ENCODE data around the gene RPLP2.

The RPLP2 gene

DNA sequence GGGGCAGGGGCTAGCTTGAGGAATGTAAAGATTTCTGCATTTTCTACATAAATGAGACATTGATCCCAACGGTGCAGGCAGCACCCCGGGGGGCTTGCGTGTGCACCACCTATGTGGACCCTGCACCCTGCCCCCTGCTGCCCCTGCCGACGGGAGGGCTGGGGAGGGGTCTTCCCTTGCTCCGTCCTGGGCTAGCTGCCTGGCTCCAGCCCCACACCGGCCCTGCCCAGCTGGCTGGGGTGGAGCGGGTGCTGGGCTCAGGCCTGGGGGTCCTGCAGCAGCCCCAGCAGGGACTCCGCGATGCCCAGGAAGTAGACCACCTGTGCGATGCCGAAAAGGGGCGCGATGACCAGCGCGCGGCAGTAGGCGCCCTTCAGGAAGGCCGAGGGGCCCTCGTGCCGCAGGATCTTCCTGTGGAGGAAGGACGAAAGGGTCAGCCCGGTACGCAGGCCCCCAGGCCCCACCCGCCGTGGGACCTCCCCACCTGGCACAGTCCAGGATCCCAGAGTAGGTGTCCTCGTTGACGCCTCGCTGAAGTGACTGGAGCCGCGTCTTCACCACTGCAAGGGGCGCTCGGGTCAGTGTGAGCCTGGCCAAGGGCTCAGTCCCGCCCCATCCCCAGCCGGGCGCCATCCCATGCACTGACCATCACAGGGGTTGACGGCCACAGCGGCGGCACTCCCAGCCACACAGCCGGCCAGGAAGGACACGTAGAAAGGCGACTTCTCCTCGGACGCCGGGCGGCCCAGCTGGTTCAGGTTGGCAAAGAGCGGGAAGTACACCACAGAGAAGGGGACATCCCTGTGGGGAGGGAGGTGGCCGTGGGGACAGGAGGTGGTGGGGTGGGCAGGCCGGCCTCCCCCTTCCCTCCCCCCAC, 17.9 kb upstream of the RPLP2 start:
- DNase-seq (ENCODE audit: low read depth in 1 of 2, low spot score in 1 of 2) = no peak

GRCh38 chr11:792535-792821, 17.3 kb upstream of the RPLP2 start:
- DNase-seq (ENCODE audit: low read depth in 1 of 2, low spot score in 1 of 2) = no peak

DNA sequence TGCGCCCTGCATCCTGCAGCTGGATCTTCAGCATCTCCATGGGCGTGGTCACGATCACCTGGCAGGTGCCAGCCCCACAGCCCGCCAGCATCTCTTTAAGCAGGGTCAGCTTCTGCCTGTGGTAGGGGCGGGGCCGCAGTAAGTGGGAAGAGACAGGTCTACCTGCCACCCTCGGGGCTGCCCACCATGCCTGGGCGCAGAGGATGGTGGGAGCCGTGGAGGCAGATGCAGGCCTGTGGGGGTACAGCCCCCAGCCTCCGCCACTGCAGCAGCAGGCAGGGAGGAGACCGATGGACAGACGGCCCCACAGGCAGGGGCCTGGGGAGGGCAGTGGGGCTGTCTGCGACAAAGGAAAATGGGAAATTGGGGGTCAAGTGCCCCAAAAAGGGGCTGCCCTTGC, 16.9 kb upstream of the RPLP2 start:
- DNase-seq (ENCODE audit: low read depth in 1 of 2, low spot score in 1 of 2) = no peak

DNA sequence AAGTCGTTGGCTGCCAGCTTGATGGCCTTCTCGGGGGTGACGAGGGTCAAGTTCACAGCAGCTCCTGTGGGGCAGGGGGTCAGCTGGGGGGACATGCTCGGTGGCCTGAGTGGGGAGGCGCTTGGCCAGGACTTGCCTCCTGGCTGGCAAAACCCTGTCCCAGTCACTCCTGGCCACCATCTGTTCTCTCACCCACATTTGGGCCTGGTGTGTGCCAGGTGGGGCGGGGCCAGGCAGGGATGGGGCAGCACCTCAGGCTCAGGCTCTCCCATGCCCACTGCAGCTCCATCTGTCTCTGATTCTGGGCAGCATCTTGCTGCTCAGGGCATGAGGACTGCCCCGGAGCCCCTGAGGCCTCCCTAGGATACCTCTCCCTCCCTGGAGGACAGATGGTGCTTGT, 16.2 kb upstream of the RPLP2 start:
- DNase-seq (ENCODE audit: low read depth in 1 of 2, low spot score in 1 of 2) = no peak

- DNase-seq (ENCODE audit: low read depth in 1 of 2, low spot score in 1 of 2) = no peak
Observed at GRCh38 chr11:794013-794765, 15.6 kb upstream of the RPLP2 start.

GRCh38 chr11:794766-795633, 14.8 kb upstream of the RPLP2 start:
- no peak for DNase-seq (ENCODE audit: low read depth in 1 of 2, low spot score in 1 of 2)

DNA sequence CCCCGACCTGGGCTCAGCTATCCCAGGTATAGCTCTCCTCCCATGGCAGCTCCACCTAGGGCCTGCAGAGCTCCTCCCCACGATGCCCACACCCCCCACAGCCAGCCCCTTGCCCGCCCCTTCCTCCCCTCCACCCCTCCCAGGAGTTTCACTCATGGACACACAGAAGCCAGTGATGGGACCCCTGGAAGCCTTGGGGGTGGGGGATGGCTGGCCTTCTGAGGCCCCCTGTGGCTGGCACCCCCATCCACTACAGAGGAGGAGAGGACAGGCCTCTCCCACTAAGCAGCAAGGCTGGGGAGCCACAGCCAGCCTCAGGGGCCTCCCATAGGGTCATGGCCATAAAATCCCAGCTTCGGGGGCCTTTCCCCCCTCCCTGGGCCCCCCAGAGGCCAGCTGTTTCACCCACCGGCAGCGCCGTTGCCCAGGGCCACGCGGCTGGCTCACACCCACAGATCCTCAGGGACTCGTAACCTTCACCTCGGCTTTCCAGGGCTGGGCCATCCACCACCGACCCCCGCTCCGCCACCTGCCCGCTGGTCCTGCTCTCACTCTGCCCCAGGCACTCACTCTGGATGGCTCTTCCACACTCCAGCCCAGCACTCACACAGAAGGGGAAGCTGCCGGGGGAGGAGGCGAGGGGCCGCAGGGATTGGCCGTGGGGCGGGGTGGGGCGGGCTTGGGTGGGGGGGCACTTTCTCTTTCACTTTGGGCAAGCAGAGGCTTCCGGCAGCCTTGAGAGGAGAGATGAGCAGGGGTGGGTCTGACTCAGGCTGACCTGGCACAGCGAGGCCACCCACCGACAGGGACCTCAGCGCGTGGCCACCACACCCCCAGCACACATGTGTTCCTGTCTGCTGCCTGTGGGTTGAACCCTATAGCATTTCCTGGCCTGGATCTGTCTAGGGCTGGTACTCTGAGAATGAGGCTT, 13.9 kb upstream of the RPLP2 start:
- peak; percentile 65 to 79 for DNase-seq (ENCODE audit: low read depth in 1 of 2, low spot score in 1 of 2)

DNA sequence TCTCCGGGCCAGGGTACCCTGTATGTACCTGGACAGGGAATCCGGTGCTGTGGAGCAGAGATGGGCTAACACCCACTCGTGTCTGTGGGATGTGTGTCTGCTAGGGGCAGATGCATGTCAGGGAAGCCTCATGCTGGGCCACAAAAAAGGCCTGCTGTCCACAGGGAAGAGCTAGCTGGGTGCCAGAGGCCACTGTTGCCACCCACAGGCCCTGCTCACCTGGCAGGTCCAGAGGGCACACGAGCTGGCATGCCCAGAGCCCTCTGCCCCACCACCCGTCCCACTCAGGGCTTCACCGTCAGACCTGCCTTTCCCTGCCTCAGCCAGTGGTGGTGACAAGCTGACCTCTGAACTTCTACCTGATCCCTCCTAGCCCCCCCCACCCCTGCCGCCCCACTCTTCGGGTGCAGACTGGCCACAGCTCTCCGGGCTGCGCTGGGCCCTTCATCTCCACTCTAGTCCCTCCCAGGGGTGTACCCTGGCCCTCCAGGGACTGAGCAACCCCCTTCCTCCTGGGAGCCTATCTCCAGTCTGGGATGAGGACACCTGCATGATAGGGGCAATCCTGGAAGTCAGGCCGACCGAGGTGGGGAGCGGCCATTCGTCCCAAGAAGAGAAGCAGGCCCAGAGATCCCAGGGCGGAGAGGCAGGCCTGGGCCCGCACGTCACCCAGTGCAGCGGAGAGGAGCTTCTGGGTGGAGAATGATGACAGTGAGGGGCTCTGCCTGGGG, 13.0 kb upstream of the RPLP2 start:
- DNase-seq (ENCODE audit: low read depth in 1 of 2, low spot score in 1 of 2) = no peak

GRCh38 chr11:797296-798092, 12.3 kb upstream of the RPLP2 start:
- peak; percentile 43 to 67 for DNase-seq (ENCODE audit: low read depth in 1 of 2, low spot score in 1 of 2)

- DNase-seq (ENCODE audit: low read depth in 1 of 2, low spot score in 1 of 2) = peak; percentile 69 to 74
Observed at GRCh38 chr11:798093-798713, 11.6 kb upstream of the RPLP2 start, which contains the start of gene SLC25A22. Gene SLC25A22, minus strand, starts transcription at chr11:798281. Its CDS starts 3,275 bp downstream, at chr11:795006.

- no peak for DNase-seq (ENCODE audit: low read depth in 1 of 2, low spot score in 1 of 2)
Observed at GRCh38 chr11:799641-800316, 10.0 kb upstream of the RPLP2 start.

GRCh38 chr11:800473-800872, 9.3 kb upstream of the RPLP2 start:
- DNase-seq (ENCODE audit: low read depth in 1 of 2, low spot score in 1 of 2) = no peak

DNA sequence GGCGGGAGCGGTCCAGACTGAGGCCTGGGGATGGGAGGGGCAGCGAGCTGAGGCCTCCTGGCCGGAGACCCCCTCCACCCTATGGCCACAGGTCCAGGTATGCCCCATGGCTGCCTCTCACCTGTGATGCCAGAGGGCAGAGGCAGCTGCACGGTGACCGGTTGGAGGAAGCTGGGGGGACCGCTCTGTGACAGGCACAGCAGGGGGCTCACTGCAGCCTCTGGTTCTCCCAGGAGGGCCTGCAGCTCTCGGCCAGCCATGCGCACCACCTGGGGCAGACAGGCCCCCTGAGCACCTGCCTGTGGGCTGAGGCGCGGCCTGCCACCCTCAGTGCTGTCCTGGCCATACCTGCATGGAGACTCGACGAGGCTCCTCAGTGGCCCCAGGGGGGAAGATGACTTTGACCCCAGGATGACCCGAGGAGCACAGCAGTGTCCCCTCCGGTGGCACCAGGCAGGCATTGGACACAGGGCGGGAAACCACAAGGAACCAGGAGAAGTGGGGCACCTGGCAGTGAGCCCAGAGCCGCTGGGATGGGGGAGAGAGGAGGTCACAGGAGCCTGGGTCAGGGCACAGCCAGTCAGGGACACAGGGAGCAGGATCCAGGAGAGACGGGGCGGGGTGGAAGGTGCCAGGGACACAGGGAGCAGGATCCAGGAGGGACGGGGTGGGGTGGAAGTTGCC, 8.5 kb upstream of the RPLP2 start:
- DNase-seq (ENCODE audit: low read depth in 1 of 2, low spot score in 1 of 2) = no peak

DNA sequence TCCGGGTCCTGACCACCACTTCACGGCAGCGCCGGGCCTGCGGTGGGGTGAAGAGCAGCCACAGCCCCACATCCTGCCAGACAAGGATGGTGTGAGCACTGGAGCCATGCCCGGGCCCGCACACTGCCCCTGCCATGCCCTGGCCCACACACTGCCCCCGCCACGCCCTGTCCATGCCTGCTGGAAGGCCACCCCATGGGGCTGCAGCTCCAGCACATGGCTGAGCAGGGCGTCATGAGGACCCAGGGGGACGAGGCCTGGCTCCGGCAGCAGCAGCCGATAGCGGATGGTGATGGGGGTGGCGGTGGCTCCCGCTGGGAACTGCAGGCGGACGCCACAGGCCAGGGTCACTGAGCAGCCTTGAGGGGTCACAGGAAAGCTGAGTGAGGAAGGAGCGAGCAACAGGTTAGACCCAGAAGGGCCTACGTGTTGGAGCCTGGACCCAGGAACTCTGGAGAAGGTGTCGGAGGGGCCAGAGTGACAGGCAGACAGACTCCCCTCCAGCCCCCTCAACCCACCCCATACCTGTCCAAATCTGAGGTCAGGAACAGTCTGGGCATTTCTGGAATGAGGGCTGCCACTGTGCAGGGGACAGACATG, 7.6 kb upstream of the RPLP2 start:
- DNase-seq (ENCODE audit: low read depth in 1 of 2, low spot score in 1 of 2) = no peak

DNA sequence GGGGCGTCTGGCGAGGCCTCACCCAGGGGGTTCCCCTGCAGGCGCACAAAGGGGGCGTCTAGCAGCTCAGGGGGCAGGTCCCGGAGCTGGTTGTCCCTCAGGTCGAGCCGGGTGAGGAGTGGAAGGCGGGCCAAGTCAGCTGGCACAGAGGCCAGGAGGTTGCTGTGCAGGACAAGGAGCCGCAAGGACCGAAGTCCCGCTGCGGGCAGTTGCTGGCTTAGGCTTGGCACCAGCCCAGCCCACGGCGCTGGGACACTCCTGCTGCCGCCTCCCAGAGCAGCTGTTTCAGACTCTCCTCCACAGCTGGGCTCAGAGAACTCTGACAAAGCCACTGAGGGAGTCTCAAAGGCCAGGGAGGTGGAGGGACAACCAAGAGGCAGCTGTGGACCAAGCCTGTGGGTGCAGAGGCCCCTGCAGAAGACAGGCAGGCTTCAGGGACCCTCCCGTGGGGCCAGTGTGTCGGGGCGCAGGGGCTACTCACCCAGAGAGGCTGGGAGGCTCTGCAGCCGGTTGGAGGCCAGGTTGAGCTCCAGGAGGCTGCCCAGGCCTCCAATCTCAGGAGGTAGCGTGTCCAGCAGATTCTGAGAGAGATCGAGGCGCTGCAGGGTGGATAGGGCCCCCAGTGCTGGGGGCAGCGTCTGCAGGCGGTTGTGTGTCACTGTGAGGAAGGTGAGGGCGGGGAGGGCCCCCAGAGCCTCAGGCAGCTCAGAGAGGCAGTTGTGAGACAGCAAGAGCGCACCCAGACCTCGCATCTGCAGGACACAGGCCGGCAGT, 6.9 kb upstream of the RPLP2 start:
- DNase-seq (ENCODE audit: low read depth in 1 of 2, low spot score in 1 of 2) = no peak

- DNase-seq (ENCODE audit: low read depth in 1 of 2, low spot score in 1 of 2) = no peak
Observed at GRCh38 chr11:803467-803742, 6.4 kb upstream of the RPLP2 start.

Measured in activated CD4-positive, alpha-beta T cell treated with anti-CD3 and anti-CD28 coated beads, Interleukin-2, amount 50 U/mL, for 24 hours (primary cell).